AG09319 (cell line): ENCODE measurements around the gene OTOS.

Experiments used
- DNase-seq: peaks from one replicate; pipeline ENCODE4 v3.0.0-alpha.2; 2010; ENCODE audit warnings: low read depth; ENCODE audit errors: extremely low read depth
- TF ChIP-seq, protein P1 (sequence below): IDR thresholded peaks from 2 replicates; pipeline ENCODE4 v1.5.1; 2011; ENCODE audit warnings: low read depth, mild to moderate bottlenecking, inconsistent platforms, low read length, moderate library complexity

Gene OTOS

DNA sequence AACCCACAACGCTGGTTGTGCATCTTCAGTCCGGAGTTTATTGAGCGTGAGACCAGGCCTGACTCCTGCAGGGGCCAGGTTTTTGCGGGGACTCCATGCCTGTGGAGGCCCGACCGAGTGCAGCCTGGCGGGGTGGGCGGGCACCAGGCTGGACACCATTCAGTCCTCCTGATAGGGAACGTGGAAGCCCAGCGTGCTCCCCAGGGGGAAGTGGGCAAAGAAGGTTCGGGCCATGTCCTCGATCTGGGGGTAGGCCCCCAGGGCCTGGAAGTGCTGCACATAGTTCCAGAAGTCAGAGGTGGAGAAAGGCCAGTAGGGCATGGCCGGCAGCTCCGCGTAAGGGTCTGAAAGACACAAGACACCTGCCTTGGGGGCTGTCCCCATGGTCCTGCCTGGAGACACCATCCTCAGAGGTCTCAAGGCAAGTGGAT lies 1.4 kb downstream of the OTOS start:
- DNase-seq, result no peak
- TF ChIP-seq, protein P1, sequence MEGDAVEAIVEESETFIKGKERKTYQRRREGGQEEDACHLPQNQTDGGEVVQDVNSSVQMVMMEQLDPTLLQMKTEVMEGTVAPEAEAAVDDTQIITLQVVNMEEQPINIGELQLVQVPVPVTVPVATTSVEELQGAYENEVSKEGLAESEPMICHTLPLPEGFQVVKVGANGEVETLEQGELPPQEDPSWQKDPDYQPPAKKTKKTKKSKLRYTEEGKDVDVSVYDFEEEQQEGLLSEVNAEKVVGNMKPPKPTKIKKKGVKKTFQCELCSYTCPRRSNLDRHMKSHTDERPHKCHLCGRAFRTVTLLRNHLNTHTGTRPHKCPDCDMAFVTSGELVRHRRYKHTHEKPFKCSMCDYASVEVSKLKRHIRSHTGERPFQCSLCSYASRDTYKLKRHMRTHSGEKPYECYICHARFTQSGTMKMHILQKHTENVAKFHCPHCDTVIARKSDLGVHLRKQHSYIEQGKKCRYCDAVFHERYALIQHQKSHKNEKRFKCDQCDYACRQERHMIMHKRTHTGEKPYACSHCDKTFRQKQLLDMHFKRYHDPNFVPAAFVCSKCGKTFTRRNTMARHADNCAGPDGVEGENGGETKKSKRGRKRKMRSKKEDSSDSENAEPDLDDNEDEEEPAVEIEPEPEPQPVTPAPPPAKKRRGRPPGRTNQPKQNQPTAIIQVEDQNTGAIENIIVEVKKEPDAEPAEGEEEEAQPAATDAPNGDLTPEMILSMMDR, result no peak

DNA sequence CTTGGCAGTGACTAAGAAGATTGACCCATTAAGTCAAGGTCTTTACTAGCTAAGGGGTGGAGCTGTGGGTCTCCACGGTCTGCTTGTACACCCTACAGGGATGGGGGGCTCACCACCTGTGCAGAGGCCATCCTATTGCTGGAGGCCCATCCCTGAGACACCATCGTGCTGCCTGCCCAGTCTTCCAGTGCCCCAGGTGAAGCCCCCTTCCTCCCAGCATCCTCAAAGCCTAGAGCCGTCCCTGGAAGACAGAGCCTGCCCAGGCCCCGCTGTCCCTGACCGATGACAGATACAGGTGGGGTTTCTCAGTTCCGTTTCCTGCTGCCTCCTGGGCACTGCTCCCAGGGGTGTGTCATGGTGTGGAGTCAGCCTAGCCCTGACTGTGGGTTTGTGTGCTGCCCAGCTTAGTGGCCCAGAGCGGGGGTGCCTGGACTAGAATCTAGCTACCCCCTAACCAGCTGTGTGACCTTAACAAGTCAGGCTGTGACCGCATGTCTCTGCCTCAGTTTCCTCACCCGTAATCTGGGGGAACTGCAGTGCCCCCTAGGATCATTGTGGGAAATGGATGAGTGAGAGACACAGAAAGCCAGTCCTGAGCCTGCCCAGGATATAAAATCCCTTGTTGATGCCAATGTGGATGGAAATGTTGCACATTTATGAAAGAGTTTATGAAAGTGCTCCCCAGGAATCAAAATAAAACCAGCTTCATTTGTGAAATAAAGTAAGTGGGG lies 2.0 kb downstream of the OTOS start:
- TF ChIP-seq, protein P1, result no peak
- no peak for DNase-seq

DNA sequence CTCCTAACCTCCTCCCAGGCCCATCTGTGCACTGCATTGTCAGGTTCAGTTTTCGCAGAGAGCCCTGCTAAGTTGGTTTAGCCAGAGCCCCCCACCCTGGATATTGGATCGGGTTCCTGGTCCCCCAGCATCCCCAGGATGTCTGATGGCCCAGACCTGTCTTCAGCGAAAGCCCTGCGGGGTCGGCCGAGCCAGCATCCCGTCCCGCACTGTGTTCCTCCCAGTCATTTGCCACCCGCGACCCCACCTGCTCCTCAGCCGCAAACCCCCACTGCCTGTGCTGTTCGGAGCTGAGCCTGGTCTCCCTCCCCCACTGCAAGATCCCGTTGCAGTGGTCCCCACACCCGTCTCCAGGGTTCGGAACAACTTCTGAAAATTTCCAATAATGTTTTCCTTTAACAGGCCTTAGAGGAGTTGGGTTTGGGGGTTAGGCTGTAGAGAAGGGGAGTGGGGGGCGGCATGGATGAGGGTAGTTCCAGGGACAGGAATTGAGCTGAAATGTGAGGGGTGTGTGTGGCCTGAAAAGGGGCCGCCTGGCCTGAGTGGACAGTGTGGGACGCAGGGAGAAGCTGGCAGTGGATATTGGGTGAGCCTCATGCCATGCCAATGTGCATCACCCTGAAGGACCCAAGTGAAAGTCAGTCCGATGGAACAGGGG lies 2.7 kb downstream of the OTOS start:
- TF ChIP-seq, protein P1, result no peak
- DNase-seq, result no peak

DNA sequence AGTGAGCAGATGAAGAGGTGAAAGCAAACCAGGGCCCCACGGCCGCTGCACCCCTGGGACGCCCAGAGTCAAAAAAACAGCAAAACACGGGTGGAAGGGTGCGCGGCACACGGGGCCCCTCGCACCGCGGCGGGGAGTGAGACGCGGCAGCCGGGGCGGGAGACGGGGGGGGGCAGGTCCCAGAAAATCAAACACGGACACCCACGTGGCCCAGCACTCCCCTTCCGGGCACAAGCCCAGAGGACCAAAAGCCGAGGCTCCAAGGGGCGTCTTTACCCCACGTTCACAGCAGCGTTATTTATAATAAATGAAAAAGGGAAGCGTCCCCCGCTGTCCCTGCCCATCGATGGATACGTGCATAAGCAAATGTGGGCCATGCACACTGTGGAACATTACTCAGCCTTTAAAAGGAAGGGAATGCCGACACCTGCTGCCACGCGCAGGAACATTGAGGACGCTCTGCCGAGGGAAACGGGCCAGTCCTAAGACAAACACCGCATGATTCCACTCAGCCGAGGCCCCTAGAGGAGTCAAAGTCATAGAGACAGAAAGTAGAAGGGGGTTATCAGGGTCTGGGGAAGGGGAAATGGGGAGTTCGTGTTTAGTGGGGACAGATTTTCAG lies 3.7 kb downstream of the OTOS start:
- DNase-seq, result no peak
- TF ChIP-seq, protein P1, result no peak

DNA sequence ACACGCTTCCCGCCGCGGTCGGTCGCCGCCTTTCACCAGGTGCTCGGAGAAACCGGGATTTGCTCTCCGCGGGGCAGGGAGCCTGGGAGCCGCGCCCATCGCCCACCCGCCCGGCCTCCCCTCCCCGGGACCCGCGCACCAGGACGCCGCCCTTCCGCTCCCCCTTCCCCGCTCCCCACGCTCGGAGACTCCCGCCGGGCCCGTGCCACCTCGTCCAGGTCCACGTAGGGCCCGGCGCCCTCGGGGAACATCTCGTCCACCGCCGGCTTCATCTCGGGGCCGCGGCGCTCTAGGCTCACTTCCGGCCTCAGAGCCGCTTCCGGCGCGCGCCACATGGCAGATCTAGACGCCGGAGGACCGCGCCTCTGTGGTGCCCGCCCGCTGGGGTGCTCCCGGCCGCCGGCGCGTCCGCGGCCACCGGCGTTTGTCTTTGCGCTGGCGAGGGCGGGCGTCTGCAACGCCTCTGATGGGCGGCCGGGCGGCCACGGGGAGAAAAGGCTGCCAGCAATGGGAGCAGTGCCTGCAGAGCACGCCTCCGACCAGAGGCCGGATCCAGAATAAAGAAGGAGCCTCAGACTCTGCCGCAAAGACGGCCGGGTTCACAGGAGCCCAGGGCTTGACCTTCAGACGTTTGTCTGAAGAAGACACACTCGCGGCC lies 4.3 kb downstream of the OTOS start, which contains the start of gene COPS9:
Gene COPS9 (minus strand): TSS at position 293 of the 658 bp plus-strand sequence. CDS start 21 bp downstream, at position 272.
- peak; percentile 55 for DNase-seq
- TF ChIP-seq, protein P1, result no peak

DNA sequence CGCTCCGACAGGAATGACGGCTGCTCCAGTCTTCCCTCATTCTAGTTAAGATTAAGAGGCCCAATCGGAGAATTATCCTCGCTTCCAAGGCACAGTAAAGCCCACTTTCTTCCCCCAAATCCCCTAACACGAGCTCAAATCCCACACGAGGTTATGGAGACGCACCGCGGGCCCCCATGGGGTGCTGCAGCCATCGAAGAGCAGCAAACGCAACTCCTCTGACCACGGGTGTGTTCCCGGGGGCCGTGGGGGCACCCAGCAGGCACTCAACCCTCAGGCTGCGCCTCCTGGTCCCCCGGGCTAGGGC lies 4.8 kb downstream of the OTOS start:
- DNase-seq, result no peak

More for the DNA sequence above, 4.8 kb downstream of the OTOS start:
- TF ChIP-seq, protein P1, result no peak
